AG04449 (cell line): Measurements from ENCODE around the gene SLC6A11.

Experiments
- CTCF ChIA-PET: fragments of 350-600 bp; formaldehyde crosslinking; extraction: SDS; loops from one replicate; lab custom pipeline; 2021; ENCODE audit warnings: antibody characterized with exemption; lab: Yijun Ruan, JAX
- POLR2A ChIA-PET: fragments of 400-600, 350-600 bp; formaldehyde crosslinking; extraction: SDS; loops from one replicate; lab custom pipeline; 2020; ENCODE audit warnings: antibody characterized with exemption, inconsistent platforms; lab: Yijun Ruan, JAX
- DNase-seq: peaks from one replicate; pipeline ENCODE4 v3.0.0-alpha.2; 2010; ENCODE audit warnings: low read depth, low spot score
- H3K4me3 ChIP-seq: 2 replicates; pipeline ENCODE4 v1.5.1; 2011; ENCODE audit warnings: low read depth, mild to moderate bottlenecking, control low read depth, low read length
- CTCF ChIP-seq: IDR thresholded peaks from one replicate; pipeline ENCODE4 v1.5.1; 2011; ENCODE audit warnings: mild to moderate bottlenecking, moderate library complexity, low read length, control low read depth, inconsistent platforms; ENCODE audit not compliant: insufficient read depth; ENCODE audit errors: missing control alignments

The SLC6A11 gene

DNA sequence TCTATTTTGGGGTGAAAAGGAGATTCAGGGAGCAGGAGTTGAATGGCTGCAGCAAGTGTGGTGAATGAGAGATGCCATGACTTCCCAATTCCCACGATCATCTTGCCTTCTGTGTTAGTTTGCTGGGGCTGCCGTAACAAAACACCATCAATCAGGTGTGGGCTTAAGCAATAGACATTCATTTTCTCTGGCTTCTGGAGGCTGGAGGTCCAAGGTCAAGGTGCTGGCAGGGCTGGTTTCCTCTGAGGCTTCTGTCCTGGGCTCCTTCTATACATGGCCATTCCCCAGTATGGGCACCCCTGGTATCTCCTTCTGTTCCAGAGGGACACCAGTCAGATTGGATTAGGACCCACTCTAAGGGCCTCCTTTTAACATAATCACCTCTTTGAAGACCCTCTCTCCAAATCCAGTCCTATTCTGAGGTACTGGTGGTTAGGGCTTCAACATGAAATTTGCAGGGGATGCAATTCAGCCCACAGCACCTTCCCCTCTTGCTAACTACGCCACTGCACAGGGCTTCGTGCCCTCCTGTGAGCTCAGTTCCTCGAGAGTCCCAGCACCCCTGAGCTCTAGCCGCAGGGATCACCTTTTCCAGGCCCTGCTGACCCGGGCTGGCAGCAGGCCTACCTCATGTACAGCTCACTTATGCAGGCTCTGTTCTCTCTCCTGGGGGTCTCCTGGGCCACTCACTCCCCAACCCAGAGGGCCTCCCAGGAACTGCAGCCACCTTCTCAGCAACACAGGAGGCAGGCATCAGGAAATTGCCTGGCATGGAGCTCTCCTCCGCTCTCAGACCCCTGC lies 37.3 kb upstream of the SLC6A11 start:
- no peak for DNase-seq
- no peak overlapping the region for H3K4me3 ChIP-seq
- TF ChIP-seq CTCF: no peak
- POLR2A ChIA-PET: no interaction called here
- CTCF ChIA-PET: no interaction called here

DNA sequence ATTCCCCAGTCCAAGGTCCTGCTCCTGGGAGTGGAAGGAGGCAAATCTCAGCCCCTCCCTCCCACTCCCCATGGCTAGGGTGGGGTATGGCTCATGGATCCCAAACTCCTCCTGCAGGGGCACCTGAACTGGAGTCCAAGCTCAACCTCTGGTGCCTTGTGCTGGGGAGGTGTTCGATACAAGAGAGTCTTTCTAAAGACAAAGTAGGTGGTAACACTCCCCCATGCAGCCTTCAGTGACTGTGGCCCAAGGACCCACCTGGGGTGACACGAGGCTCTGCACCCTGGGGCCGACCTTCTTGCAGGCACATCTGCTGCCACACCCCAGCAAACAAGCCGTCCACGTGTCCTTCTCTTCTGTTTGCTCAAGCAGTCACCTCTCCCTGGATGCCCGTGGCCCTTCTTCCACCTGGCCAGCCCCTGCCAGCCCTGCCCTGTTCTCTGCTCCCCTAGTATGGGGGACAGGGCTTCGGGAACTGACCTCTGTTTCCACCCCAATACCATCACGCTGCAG lies 36.7 kb upstream of the SLC6A11 start:
- POLR2A ChIA-PET: no interaction called here
- no peak for DNase-seq
- no peak overlapping the region for H3K4me3 ChIP-seq
- CTCF ChIA-PET: no interaction called here
- TF ChIP-seq CTCF: no peak

- POLR2A ChIA-PET: no interaction called here
- no peak overlapping the region for H3K4me3 ChIP-seq
- no peak for DNase-seq
- no peak for TF ChIP-seq CTCF
- CTCF ChIA-PET: interaction anchor here (1.0 kb wide), 1 partner anchor 11 kb away, joined by 3 read pairs; no protein-coding TSS in a partner anchor
Measured at GRCh38 chr3:10780243-10780642, 35.8 kb upstream of the SLC6A11 start.

GRCh38 chr3:10780922-10781321 lies 35.1 kb upstream of the SLC6A11 start:
- CTCF ChIA-PET: interaction anchor here (1.0 kb wide), 1 partner anchor 10 kb away, joined by 3 read pairs; no protein-coding TSS in a partner anchor
- DNase-seq: no peak
- POLR2A ChIA-PET: no interaction called here
- no peak overlapping the region for H3K4me3 ChIP-seq
- no peak for TF ChIP-seq CTCF

GRCh38 chr3:10781981-10782380 lies 34.0 kb upstream of the SLC6A11 start:
- no peak overlapping the region for H3K4me3 ChIP-seq
- ChIA-PET CTCF (interaction anchor here (1.1 kb wide), 1 partner anchor 17 kb away, joined by 3 read pairs; no protein-coding TSS in a partner anchor), POLR2A (no interaction called here)
- no peak for TF ChIP-seq CTCF
- DNase-seq: no peak
